KOPT-K1 (cell line): ENCODE measurements around the gene DHX58.
A peak's percentile ranks its signal among the peaks of the same experiment; 100 is the strongest.

Source experiments
- H3K27ac ChIP-seq: fragments of 200-600 bp; sonication (generic); 2 replicates; pipeline ENCODE4 v1.5.1; 2016; ENCODE audit warnings: antibody characterized with exemption, mild to moderate bottlenecking, low read depth, low read length; ENCODE audit not compliant: poor library complexity, severe bottlenecking
- H3K36me3 ChIP-seq: fragments of 200-600 bp; sonication (generic); 2 replicates; pipeline ENCODE4 v1.5.1; 2017; ENCODE audit warnings: antibody characterized with exemption, mild to moderate bottlenecking, low read length, moderate library complexity; ENCODE audit not compliant: insufficient read depth
- H3K9me3 ChIP-seq: fragments of 200-600 bp; sonication (generic); 2 replicates; pipeline ENCODE4 v1.5.1; 2017; ENCODE audit warnings: antibody characterized with exemption, low read length, mild to moderate bottlenecking; ENCODE audit not compliant: insufficient read depth, poor library complexity, severe bottlenecking

Gene DHX58

GRCh38 chr17:42120161-42120769 is 7.8 kb upstream of the DHX58 start:
- Histone ChIP-seq H3K27ac (peak overlapping the region; percentile 80), H3K36me3 (peaks cover 67% of the 10 kb centered on the region), H3K9me3 (no peaks in the 10 kb centered on the region)

GRCh38 chr17:42119301-42119700 is 6.8 kb upstream of the DHX58 start:
- Histone ChIP-seq H3K9me3 (no peaks in the 10 kb centered on the region), H3K27ac (no peak overlapping the region), H3K36me3 (peaks cover 67% of the 10 kb centered on the region)

GRCh38 chr17:42118545-42118944 is 6.0 kb upstream of the DHX58 start:
- peaks cover 72% of the 10 kb centered on the region for H3K36me3 ChIP-seq
- H3K9me3 ChIP-seq = no peaks in the 10 kb centered on the region
- no peak overlapping the region for H3K27ac ChIP-seq

- H3K9me3 ChIP-seq = no peaks in the 10 kb centered on the region
- no peak overlapping the region for H3K27ac ChIP-seq
- H3K36me3 ChIP-seq = peaks cover 73% of the 10 kb centered on the region
Observed at GRCh38 chr17:42118126-42118510, 5.6 kb upstream of the DHX58 start.

- Histone ChIP-seq H3K36me3 (peaks cover 69% of the 10 kb centered on the region), H3K9me3 (no peaks in the 10 kb centered on the region), H3K27ac (no peak overlapping the region)
Observed at GRCh38 chr17:42117397-42118125, 5.0 kb upstream of the DHX58 start.

- H3K9me3 ChIP-seq = no peaks in the 10 kb centered on the region
- no peak overlapping the region for H3K27ac ChIP-seq
- H3K36me3 ChIP-seq = peaks cover 68% of the 10 kb centered on the region
Observed at GRCh38 chr17:42116705-42117396, 4.3 kb upstream of the DHX58 start.

GRCh38 chr17:42114118-42114517 is 1.6 kb upstream of the DHX58 start:
- Histone ChIP-seq H3K9me3 (no peaks in the 10 kb centered on the region), H3K36me3 (peaks cover 62% of the 10 kb centered on the region), H3K27ac (peak overlapping the region; percentile 91)

- peak overlapping the region; percentile 91 for H3K27ac ChIP-seq
- H3K9me3 ChIP-seq = no peaks in the 10 kb centered on the region
- H3K36me3 ChIP-seq = peaks cover 62% of the 10 kb centered on the region
Observed at GRCh38 chr17:42113293-42114069, 967 bp upstream of the DHX58 start.

- Histone ChIP-seq H3K27ac (peak overlapping the region; percentile 91), H3K36me3 (peaks cover 48% of the 10 kb centered on the region), H3K9me3 (no peaks in the 10 kb centered on the region)
Observed at GRCh38 chr17:42111871-42112551, 503 bp downstream of the DHX58 start.

- H3K9me3 ChIP-seq = no peaks in the 10 kb centered on the region
- peaks cover 42% of the 10 kb centered on the region for H3K36me3 ChIP-seq
- peak overlapping the region; percentile 91 for H3K27ac ChIP-seq
Observed at GRCh38 chr17:42111265-42111636, 1.3 kb downstream of the DHX58 start.

- Histone ChIP-seq H3K9me3 (no peaks in the 10 kb centered on the region), H3K36me3 (peaks cover 35% of the 10 kb centered on the region), H3K27ac (peak overlapping the region; percentile 91)
Observed at GRCh38 chr17:42110301-42111264, 1.9 kb downstream of the DHX58 start.

- Histone ChIP-seq H3K9me3 (no peaks in the 10 kb centered on the region), H3K36me3 (peaks cover 29% of the 10 kb centered on the region; the same call in 1 of the 2 replicates), H3K27ac (peak overlapping the region; percentile 47)
Observed at GRCh38 chr17:42109086-42109485, 3.4 kb downstream of the DHX58 start.

GRCh38 chr17:42107597-42108576 is 4.6 kb downstream of the DHX58 start:
- no peaks in the 10 kb centered on the region for H3K9me3 ChIP-seq
- peaks cover 27% of the 10 kb centered on the region; the same call in 1 of the 2 replicates for H3K36me3 ChIP-seq
- H3K27ac ChIP-seq = peak overlapping the region; percentile 47
